Measurements from ENCODE around the gene PRR35.

PRR35 gene

GRCh38 chr16:586047-586644 is 26.0 kb downstream of the PRR35 start:
- H3K27ac ChIP-seq = peak overlapping the region; percentile 99
- TF ChIP-seq ZFX (IDR thresholded peaks at IDR 0.05; ENCODE audit: borderline replicate concordance) (no peak), CTCF (IDR thresholded peaks at IDR 0.05) (no peak)

- no peak for TF ChIP-seq ZFX (IDR thresholded peaks at IDR 0.05; ENCODE audit: borderline replicate concordance)
- TF ChIP-seq CTCF (IDR thresholded peaks at IDR 0.05) = no peak
- peak overlapping the region; percentile 99 for H3K27ac ChIP-seq
These were observed 26.7 kb downstream of the PRR35 start for GRCh38 chr16:586645-587590.

- peak overlapping the region; percentile 99 for H3K27ac ChIP-seq
- TF ChIP-seq CTCF (IDR thresholded peaks at IDR 0.05) = no peak
- TF ChIP-seq ZFX (IDR thresholded peaks at IDR 0.05; ENCODE audit: borderline replicate concordance) = no peak
These were observed 28.4 kb downstream of the PRR35 start for GRCh38 chr16:588639-588888.

GRCh38 chr16:588889-589657 is 28.9 kb downstream of the PRR35 start:
- peak overlapping the region; percentile 99 for H3K27ac ChIP-seq
- no peak for TF ChIP-seq CTCF (IDR thresholded peaks at IDR 0.05)
- TF ChIP-seq ZFX (IDR thresholded peaks at IDR 0.05; ENCODE audit: borderline replicate concordance) = no peak

- TF ChIP-seq CTCF (IDR thresholded peaks at IDR 0.05) = no peak
- no peak for TF ChIP-seq ZFX (IDR thresholded peaks at IDR 0.05; ENCODE audit: borderline replicate concordance)
These were observed 29.5 kb downstream of the PRR35 start, which contains the start of gene RAB40C for GRCh38 chr16:589658-590187. RAB40C (plus strand) TSS chr16:590066; CDS start chr16:590292, 226 bp downstream.

GRCh38 chr16:590188-590814 is 30.1 kb downstream of the PRR35 start:
- H3K27ac ChIP-seq = peak overlapping the region; percentile 99

More at GRCh38 chr16:589658-590187, 29.5 kb downstream of the PRR35 start, which contains the start of gene RAB40C:
- peak within 1 kb of the TSS; percentile 99 for H3K27ac ChIP-seq

More at GRCh38 chr16:590188-590814, 30.1 kb downstream of the PRR35 start:
- peak; percentile 23; the same call in 1 of the 2 replicates for TF ChIP-seq CTCF (IDR thresholded peaks at IDR 0.05)
- TF ChIP-seq ZFX (IDR thresholded peaks at IDR 0.05; ENCODE audit: borderline replicate concordance) = no peak

All from 22Rv1 (cell line).